NT2/D1 (cell line): ENCODE measurements around the gene PGM2L1.

ENCODE experiments used
- SUZ12 ChIP-seq: IDR thresholded peaks from 2 replicates; pipeline ENCODE4 v1.6.1; 2011; ENCODE audit not compliant: insufficient read length, insufficient read depth; ENCODE audit errors: extremely low read depth
- YY1 ChIP-seq: IDR thresholded peaks from 2 replicates; pipeline ENCODE4 v1.6.1; 2011; ENCODE audit not compliant: insufficient read length, insufficient read depth
- ZNF274 ChIP-seq: IDR thresholded peaks from 2 replicates; pipeline ENCODE4 v1.6.1; 2011; ENCODE audit warnings: mild to moderate bottlenecking, low read depth, low read length

GRCh38 chr11:74429205-74429604 is 31.0 kb upstream of the PGM2L1 start:
- TF ChIP-seq SUZ12 (no peak), ZNF274 (no peak), YY1 (no peak)
